ENCODE data around the gene ADAMTS12.

The ADAMTS12 gene

GRCh38 chr5:33713136-33713765, 178.5 kb downstream of the ADAMTS12 start:
- no peak for DNase-seq (ENCODE audit: low read depth)
- TF ChIP-seq CTCF (conservative IDR thresholded peaks at IDR 0.05; ENCODE audit: low read length): no peak
- no peak overlapping the region for H3K4me3 ChIP-seq (ENCODE audit: low read length)

DNA sequence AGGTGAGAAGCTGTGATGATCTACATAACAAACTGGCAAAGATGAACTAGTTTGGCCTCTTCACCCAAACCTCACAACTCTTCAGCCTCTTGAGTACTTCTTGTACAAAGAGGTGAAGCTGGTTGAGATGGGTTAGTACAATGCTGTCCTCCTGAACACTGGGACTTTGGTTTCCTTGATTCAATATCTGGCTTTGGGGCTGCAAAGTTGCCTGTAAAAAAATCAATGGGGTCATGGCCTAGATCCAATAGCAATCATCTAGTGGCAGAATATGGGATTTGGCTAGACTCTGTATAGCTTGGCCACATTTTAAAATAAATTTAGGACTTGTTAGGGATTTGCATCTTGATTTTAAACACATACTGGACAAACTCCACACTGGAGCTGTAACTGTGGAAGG, 179.1 kb downstream of the ADAMTS12 start:
- TF ChIP-seq CTCF (conservative IDR thresholded peaks at IDR 0.05; ENCODE audit: low read length): no peak
- H3K4me3 ChIP-seq (ENCODE audit: low read length): no peak overlapping the region
- DNase-seq (ENCODE audit: low read depth): no peak

- TF ChIP-seq CTCF (conservative IDR thresholded peaks at IDR 0.05; ENCODE audit: low read length): no peak
- H3K4me3 ChIP-seq (ENCODE audit: low read length): no peak overlapping the region
- no peak for DNase-seq (ENCODE audit: low read depth)
These were observed 180.6 kb downstream of the ADAMTS12 start for GRCh38 chr5:33711094-33711679.

GRCh38 chr5:33702867-33703266, 188.9 kb downstream of the ADAMTS12 start:
- TF ChIP-seq CTCF (conservative IDR thresholded peaks at IDR 0.05; ENCODE audit: low read length): no peak
- H3K4me3 ChIP-seq (ENCODE audit: low read length): no peak overlapping the region
- no peak for DNase-seq (ENCODE audit: low read depth)

DNA sequence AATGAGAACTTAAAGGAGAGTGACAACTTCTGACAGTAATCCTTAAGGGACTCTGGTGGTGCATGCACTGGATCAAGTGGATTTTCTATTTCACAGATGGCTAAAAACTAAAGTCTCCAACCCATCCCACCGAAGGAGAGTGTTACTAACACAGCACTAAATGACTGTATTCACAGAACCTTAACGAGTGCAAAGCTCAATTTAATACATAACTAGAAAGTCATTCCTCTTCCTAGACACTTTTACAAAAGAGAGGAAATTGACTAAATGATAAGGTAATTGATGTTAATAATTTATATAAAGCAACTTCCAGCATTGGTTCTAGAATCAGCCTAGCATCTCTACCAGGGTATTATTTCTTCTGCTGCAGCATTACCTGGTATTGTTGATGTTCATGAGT, 189.8 kb downstream of the ADAMTS12 start:
- DNase-seq (ENCODE audit: low read depth): no peak
- H3K4me3 ChIP-seq (ENCODE audit: low read length): no peak overlapping the region
- TF ChIP-seq CTCF (conservative IDR thresholded peaks at IDR 0.05; ENCODE audit: low read length): no peak

- no peak overlapping the region for H3K4me3 ChIP-seq (ENCODE audit: low read length)
- TF ChIP-seq CTCF (conservative IDR thresholded peaks at IDR 0.05; ENCODE audit: low read length): no peak
- peak; percentile 66 for DNase-seq (ENCODE audit: low read depth)
These were observed 190.5 kb downstream of the ADAMTS12 start for GRCh38 chr5:33701251-33701650.

GRCh38 chr5:33696411-33696810, 195.4 kb downstream of the ADAMTS12 start:
- TF ChIP-seq CTCF (conservative IDR thresholded peaks at IDR 0.05; ENCODE audit: low read length): no peak
- H3K4me3 ChIP-seq (ENCODE audit: low read length): no peak overlapping the region
- DNase-seq (ENCODE audit: low read depth): no peak
